ENCODE measurements around the gene ADARB1.

Gene ADARB1

GRCh38 chr21:45067462-45068285, 6.7 kb upstream of the ADARB1 start:
- H3K9me2 ChIP-seq (replicated peaks; ENCODE audit: insufficient read depth, low read length) = no peaks in the 10 kb centered on the region

GRCh38 chr21:45069085-45069484, 5.3 kb upstream of the ADARB1 start:
- Histone ChIP-seq H3F3A (ENCODE audit: insufficient read depth) (no peaks in the 10 kb centered on the region), H3K9me2 (replicated peaks; ENCODE audit: insufficient read depth, low read length) (no peaks in the 10 kb centered on the region), H3K9me3 (ENCODE audit: insufficient read depth, low read length) (no peaks in the 10 kb centered on the region), H3K27me3 (ENCODE audit: low read length) (no peaks in the 10 kb centered on the region), H3K36me3 (ENCODE audit: low read length) (no peaks in the 10 kb centered on the region), H3K4me2 (ENCODE audit: low read depth, low read length, poor library complexity, severe bottlenecking) (no peak overlapping the region), H3K9ac (ENCODE audit: low read length) (no peak overlapping the region), H4K20me1 (ENCODE audit: low read depth, low read length) (no peaks in the 10 kb centered on the region), H3K79me2 (ENCODE audit: insufficient read depth, low read length) (no peaks in the 10 kb centered on the region), H3K27ac (ENCODE audit: low read depth, low read length) (no peak overlapping the region), H2AFZ (ENCODE audit: low read depth, low read length, severe bottlenecking) (no peak overlapping the region), H3K4me3 (ENCODE audit: insufficient read depth, low read length, poor library complexity, severe bottlenecking) (no peak overlapping the region)
- TF ChIP-seq, protein P1, sequence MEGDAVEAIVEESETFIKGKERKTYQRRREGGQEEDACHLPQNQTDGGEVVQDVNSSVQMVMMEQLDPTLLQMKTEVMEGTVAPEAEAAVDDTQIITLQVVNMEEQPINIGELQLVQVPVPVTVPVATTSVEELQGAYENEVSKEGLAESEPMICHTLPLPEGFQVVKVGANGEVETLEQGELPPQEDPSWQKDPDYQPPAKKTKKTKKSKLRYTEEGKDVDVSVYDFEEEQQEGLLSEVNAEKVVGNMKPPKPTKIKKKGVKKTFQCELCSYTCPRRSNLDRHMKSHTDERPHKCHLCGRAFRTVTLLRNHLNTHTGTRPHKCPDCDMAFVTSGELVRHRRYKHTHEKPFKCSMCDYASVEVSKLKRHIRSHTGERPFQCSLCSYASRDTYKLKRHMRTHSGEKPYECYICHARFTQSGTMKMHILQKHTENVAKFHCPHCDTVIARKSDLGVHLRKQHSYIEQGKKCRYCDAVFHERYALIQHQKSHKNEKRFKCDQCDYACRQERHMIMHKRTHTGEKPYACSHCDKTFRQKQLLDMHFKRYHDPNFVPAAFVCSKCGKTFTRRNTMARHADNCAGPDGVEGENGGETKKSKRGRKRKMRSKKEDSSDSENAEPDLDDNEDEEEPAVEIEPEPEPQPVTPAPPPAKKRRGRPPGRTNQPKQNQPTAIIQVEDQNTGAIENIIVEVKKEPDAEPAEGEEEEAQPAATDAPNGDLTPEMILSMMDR (IDR thresholded peaks at IDR 0.05; ENCODE audit: insufficient read depth, low read length, poor library complexity, severe bottlenecking) = no peak
- no peak for TF ChIP-seq EZH2phosphoT487 (conservative IDR thresholded peaks at IDR 0.05; ENCODE audit: low read length)

More at GRCh38 chr21:45067462-45068285, 6.7 kb upstream of the ADARB1 start:
- Histone ChIP-seq H3K9me3 (ENCODE audit: insufficient read depth, low read length) (no peaks in the 10 kb centered on the region), H3K36me3 (ENCODE audit: low read length) (no peaks in the 10 kb centered on the region), H4K20me1 (ENCODE audit: low read depth, low read length) (no peaks in the 10 kb centered on the region), H3K79me2 (ENCODE audit: insufficient read depth, low read length) (no peaks in the 10 kb centered on the region), H3F3A (ENCODE audit: insufficient read depth) (no peaks in the 10 kb centered on the region), H2AFZ (ENCODE audit: low read depth, low read length, severe bottlenecking) (no peak overlapping the region), H3K27me3 (ENCODE audit: low read length) (no peaks in the 10 kb centered on the region), H3K4me3 (ENCODE audit: insufficient read depth, low read length, poor library complexity, severe bottlenecking) (no peak overlapping the region), H3K27ac (ENCODE audit: low read depth, low read length) (no peak overlapping the region), H3K9ac (ENCODE audit: low read length) (no peak overlapping the region), H3K4me2 (ENCODE audit: low read depth, low read length, poor library complexity, severe bottlenecking) (no peak overlapping the region)
- no peak for TF ChIP-seq EZH2phosphoT487 (conservative IDR thresholded peaks at IDR 0.05; ENCODE audit: low read length)
- TF ChIP-seq, protein P1 (IDR thresholded peaks at IDR 0.05; ENCODE audit: insufficient read depth, low read length, poor library complexity, severe bottlenecking) = no peak

- no peaks in the 10 kb centered on the region for H3F3A ChIP-seq (ENCODE audit: insufficient read depth)
- no peaks in the 10 kb centered on the region for H3K27me3 ChIP-seq (ENCODE audit: low read length)
- H3K4me3 ChIP-seq (ENCODE audit: insufficient read depth, low read length, poor library complexity, severe bottlenecking) = no peak overlapping the region
- H3K9ac ChIP-seq (ENCODE audit: low read length) = no peak overlapping the region
- H2AFZ ChIP-seq (ENCODE audit: low read depth, low read length, severe bottlenecking) = no peak overlapping the region
- H3K9me3 ChIP-seq (ENCODE audit: insufficient read depth, low read length) = no peaks in the 10 kb centered on the region
- H3K36me3 ChIP-seq (ENCODE audit: low read length) = no peaks in the 10 kb centered on the region
- TF ChIP-seq EZH2phosphoT487 (conservative IDR thresholded peaks at IDR 0.05; ENCODE audit: low read length) = no peak
- TF ChIP-seq, protein P1 (IDR thresholded peaks at IDR 0.05; ENCODE audit: insufficient read depth, low read length, poor library complexity, severe bottlenecking) = no peak
- H3K27ac ChIP-seq (ENCODE audit: low read depth, low read length) = no peak overlapping the region
- H3K9me2 ChIP-seq (replicated peaks; ENCODE audit: insufficient read depth, low read length) = no peaks in the 10 kb centered on the region
- no peak overlapping the region for H3K4me2 ChIP-seq (ENCODE audit: low read depth, low read length, poor library complexity, severe bottlenecking)
- H4K20me1 ChIP-seq (ENCODE audit: low read depth, low read length) = no peaks in the 10 kb centered on the region
- H3K79me2 ChIP-seq (ENCODE audit: insufficient read depth, low read length) = no peaks in the 10 kb centered on the region
Measured at GRCh38 chr21:45069711-45070110, 4.7 kb upstream of the ADARB1 start.

Data from SU-DHL-6 (cell line).